ENCODE results near the gene SPNS1. TPM values are rescaled to one million over a fixed set of nuclear protein-coding genes. Genes with fewer than 3 reads are reported as not detected.

SPNS1 gene
- total RNA-seq, 4 donors from 2014 or later, result 15.3 to 24.6 (median 18.9) TPM

GRCh38 chr16:28982418-28982817, 7.8 kb downstream of the SPNS1 start:
- TF ChIP-seq CTCF (IDR thresholded peaks at IDR 0.05; ENCODE audit: low read depth), result no peak

GRCh38 chr16:28982949-28983348, 8.4 kb downstream of the SPNS1 start:
- no peak for TF ChIP-seq CTCF (IDR thresholded peaks at IDR 0.05; ENCODE audit: low read depth)

GRCh38 chr16:28983644-28984043, 9.1 kb downstream of the SPNS1 start:
- TF ChIP-seq CTCF (IDR thresholded peaks at IDR 0.05; ENCODE audit: low read depth), result no peak

- no peak for TF ChIP-seq CTCF (IDR thresholded peaks at IDR 0.05; ENCODE audit: low read depth)
Measured at GRCh38 chr16:28984091-28984490, 9.5 kb downstream of the SPNS1 start.

- no peak for TF ChIP-seq CTCF (IDR thresholded peaks at IDR 0.05; ENCODE audit: low read depth)
Measured at GRCh38 chr16:28984619-28985135, 10.1 kb downstream of the SPNS1 start, which contains the start of gene LAT. TSS of gene LAT (plus strand) at chr16:28985052. CDS start at chr16:28985418, 366 bp downstream.

- TF ChIP-seq CTCF (IDR thresholded peaks at IDR 0.05; ENCODE audit: low read depth), result no peak
Measured at GRCh38 chr16:28985211-28986041, 10.8 kb downstream of the SPNS1 start.

- TF ChIP-seq CTCF (IDR thresholded peaks at IDR 0.05; ENCODE audit: low read depth), result no peak
Measured at GRCh38 chr16:28986046-28986445, 11.5 kb downstream of the SPNS1 start.

Measured in subcutaneous adipose tissue (tissue), 4 donors.